HPDE6-E6E7 (cell line): Measurements from ENCODE around the gene HHAT.
"Not testable (repeated sequence)": the region's sequence is repeated elsewhere in the genome, so short reads cannot be mapped to it uniquely, and the experiment has no call there.

Source experiments
- DNase-seq: peaks from one replicate; pipeline ENCODE4 v3.0.0; 2011; ENCODE audit warnings: missing footprints; ENCODE audit errors: extremely low spot score

The HHAT gene

DNA sequence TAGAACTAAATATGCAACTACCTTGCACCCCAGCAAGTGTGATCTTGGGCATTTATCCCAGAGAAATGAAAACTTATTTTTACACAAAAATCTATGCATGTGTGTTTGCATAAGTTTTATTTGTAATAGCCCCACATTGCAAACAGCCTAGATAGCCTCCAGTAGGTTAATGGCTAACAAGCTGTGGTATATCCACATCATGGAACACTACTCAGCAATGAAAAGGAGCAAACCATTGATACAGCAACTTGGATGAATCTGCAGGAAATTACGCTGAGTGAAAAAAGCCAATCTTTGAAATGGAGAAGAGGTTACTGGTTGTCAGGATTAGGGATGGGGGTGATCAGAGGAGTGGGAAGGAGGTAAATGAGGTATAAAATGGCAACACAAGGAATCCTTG, 67.8 kb downstream of the HHAT start:
- no peak for DNase-seq

GRCh38 chr1:210397252-210397651, 68.5 kb downstream of the HHAT start:
- DNase-seq, result no peak

- no peak for DNase-seq
Observed at GRCh38 chr1:210397681-210398080, 69.0 kb downstream of the HHAT start.

DNA sequence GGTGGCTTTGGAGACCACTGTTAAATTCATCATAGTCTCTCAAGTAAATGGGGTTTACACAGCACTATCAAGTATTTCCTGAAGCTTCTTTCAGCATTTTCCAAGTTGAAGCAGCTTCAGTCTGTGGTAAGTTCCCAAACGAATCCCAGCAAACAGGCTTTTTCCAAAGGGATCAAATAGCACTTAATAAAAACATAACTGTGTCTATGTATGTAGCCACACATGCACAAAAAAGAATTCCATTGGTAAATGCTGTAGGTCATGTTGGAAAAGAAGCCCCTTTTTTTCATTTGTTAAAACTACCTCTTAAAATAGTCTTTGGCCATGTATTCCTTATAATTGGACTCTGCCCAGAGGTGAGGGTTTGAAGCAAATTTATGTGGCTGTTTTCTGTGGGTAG, 69.8 kb downstream of the HHAT start:
- no peak for DNase-seq

DNA sequence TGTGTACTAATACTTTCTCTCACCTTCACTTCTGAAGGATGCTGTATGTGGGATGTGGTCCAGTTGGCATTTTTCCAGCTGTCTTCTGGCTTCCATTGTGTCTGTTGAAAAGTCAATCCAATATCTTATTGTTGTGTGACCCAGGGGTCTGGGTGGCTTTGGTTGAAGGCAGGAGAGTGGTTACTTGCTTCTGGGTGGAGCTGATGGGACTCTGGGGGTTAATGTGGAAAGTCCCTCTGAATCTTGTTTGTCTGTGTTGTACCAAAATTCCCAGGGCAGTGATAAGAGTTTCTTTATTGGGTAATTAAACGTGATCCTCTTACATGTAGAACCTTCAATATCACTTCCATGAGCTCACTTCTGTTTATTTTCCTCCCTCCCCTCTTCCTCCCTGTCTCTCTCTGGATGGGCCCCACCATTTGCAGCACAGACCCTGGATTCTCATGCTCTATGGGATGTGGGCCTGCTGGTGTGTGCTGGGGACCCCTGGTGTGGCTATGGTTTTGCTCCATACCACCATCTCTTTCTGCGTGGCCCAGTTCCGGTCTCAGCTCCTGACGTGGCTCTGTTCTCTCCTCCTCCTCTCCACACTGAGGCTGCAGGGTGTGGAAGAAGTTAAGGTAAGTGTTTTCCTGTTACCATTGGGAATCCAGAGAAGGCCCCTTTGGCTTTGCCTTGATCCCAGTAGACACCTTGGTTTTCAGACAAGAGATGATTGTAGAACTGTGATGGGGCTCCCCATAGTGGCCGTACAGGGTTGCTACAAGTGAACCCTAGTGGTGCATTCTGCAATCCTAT, 71.5 kb downstream of the HHAT start:
- peak; percentile 71 for DNase-seq

DNA sequence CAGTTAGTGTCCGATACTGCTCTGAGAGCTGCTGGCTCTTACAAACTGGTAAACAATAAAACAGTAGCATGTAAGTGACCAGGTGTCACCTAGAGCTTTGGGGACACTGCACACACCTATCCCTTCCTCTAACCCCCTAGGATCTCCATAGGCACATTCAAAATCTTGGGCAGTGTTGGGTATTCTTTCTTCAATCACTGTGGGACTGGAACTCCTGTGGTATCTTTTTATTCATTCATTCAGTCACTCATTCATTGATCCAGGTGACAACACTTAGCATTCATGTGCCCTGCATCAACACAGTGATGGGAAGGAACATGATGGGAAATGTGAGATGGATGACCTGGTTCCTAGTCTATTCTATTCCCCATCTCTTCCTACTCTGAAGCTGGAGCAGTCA, 73.9 kb downstream of the HHAT start:
- DNase-seq, result no peak

GRCh38 chr1:210405316-210405715, 76.6 kb downstream of the HHAT start:
- DNase-seq, result no peak

GRCh38 chr1:210406341-210406740, 77.6 kb downstream of the HHAT start:
- DNase-seq, result not testable (repeated sequence)

DNA sequence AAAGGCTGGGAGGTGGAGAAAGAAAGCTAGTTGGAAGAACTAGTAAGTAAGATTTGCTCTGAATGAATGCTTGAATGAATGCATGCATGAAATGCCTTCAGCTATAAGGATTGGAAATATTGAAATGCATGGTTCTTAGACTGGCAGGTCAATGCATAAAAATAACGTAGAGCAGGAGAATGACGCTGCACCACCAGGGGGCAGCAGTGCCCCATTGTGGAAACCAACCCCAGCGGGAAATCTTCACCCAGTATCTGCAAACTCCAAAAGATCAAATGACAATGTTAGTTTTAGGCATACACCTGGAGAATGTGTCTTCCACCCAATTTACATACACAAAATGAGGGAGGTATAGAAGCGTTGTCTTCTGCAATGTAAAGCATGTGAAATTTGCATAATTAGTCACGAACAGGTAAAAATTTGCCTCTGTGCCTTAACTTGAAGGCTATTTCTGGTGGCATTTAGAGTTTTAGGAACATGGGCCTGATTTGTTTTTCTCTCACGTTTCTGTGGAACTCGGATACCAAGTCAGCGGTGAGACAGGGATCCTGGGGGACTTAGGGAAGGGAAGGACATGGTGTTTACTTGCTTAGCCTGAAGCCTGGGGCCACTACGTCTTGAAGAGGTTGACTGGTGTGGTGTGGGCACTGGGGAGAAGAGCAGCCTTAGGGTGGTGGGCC, 78.6 kb downstream of the HHAT start:
- peak; percentile 67 for DNase-seq

DNA sequence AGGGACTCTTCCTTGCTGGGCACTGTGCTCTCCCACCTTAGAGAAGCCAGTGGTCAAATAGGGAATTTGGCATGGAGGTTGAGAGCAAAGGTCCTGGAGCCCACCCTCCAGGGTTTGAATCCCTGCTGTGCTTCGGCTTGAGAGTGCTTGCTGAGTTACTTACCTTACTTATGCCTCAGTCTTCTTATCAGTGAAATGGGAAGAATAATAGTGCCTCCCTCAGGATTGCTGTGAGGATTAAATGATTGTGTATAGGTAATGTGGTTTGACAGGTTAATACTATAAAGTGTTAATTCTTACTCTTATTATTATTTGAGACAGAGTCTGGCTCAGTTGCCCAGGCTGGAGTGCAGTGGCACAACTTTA, 79.2 kb downstream of the HHAT start:
- DNase-seq, result no peak

DNA sequence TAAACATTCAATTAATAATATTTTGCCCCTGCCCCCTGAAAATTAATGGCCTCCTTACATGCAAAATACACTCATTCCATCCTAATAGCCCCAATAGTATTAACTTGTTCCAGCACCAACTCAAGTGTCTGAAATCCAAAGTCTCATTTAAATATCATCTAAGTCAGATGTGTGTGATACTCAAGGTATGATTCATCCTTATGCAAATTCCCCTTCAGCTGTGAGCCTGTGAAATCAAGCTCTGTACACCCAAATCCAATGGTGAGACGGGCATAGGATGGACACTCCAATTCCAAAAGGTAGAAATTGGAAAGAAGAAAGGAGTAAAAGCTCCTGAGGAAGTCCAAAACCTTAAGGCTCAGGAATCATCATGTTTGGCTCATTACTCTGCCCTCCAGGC, 83.5 kb downstream of the HHAT start:
- DNase-seq, result no peak

DNA sequence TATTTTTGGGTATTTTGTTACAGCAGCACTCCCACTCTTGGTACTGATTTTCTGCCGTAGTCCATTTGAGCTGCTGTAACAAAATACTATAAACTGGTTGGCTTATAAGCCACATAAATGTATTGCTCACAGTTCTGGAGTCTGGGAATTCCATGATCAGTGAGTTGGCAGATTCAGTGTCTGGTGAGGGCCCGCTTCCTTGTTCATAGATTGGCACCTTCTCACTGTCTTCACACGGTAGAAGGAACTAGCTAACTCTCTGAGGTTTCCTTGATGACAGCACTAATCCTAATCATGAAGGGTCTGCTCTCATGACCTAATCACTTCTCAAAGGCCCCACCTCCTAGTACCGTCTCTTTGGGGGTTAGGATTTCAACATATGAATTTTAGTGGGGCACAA, 85.2 kb downstream of the HHAT start:
- no peak for DNase-seq

GRCh38 chr1:210415846-210416448, 87.2 kb downstream of the HHAT start:
- no peak for DNase-seq

DNA sequence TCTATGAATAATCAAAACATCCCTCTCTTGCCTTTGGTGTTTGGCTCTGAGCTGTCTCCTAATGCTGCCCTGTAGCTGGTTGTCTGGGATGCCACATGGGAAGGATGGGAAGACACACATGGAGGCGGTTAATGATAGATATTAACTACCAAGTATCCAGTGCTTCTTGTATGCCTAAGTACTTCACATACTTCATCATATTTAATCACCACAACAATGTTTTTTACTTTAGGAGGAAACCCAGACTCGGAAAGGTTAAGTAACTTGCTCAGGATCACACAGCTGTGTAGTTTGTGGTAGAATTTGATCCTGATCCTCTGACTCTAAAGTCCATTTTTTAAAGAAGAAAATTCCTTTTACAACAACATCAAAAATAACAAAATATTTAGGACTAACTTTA, 88.0 kb downstream of the HHAT start:
- DNase-seq, result no peak

GRCh38 chr1:210417881-210418280, 89.2 kb downstream of the HHAT start:
- no peak for DNase-seq

- DNase-seq, result no peak
Observed at GRCh38 chr1:210418863-210419650, 90.4 kb downstream of the HHAT start.

- DNase-seq, result not testable (repeated sequence)
Observed at GRCh38 chr1:210426696-210427095, 98.0 kb downstream of the HHAT start.

GRCh38 chr1:210428696-210429095, 100.0 kb downstream of the HHAT start:
- DNase-seq, result no peak

- DNase-seq, result no peak
Observed at GRCh38 chr1:210434223-210434622, 105.5 kb downstream of the HHAT start.

DNA sequence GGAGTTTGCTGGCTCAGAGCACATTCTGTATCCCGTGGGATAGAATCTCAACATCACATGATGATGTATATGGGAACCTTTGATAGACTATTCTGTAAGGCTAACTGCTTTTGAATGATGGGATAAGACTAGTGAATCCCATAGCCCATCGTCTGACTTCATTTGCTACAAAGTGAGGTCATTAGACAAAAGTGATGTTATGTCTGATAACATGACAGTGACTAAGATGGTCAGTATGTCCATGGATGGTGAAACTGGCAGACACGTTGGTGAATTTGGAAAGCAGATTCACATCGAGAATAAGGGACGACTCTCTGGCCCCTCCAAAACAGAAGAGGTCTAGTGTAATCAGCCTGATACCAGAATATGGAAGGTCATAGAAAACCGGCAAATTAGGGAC, 108.4 kb downstream of the HHAT start:
- DNase-seq, result no peak

GRCh38 chr1:210437781-210438180, 109.1 kb downstream of the HHAT start:
- DNase-seq, result no peak
